Activated CD8-positive, alpha-beta memory T cell treated with anti-CD3 and anti-CD28 coated beads, Interleukin-2, amount 10 ng/mL, durations not matched to agents 7 days and 5 days (primary cell): ENCODE measurements around the gene ADAMTSL1. TPM values are rescaled to one million over a fixed set of nuclear protein-coding genes. Genes with fewer than 3 reads are reported as not detected.

Source experiments
- ATAC-seq: fragments of 150-1000 bp; cut with Tn5 transposase; one replicate; pipeline ENCODE4 v1.10.0; 2021; ENCODE audit warnings: moderate library complexity
- CTCF ChIA-PET: fragments of 350-600 bp; sonication (Branson Sonifier 250); formaldehyde crosslinking; loops from one replicate; lab custom pipeline; 2021; ENCODE audit warnings: antibody characterized with exemption; lab: Charles Lee
- DNase-seq: peaks from one replicate; pipeline ENCODE4 v3.0.0-alpha.2; 2020
- H3K27ac Mint-ChIP-seq: one replicate; pipeline ENCODE4 v1.8.0; 2021; ENCODE audit warnings: mild to moderate bottlenecking, mixed read lengths
- H3K27me3 Mint-ChIP-seq: one replicate; pipeline ENCODE4 v1.8.0; 2021; ENCODE audit warnings: mixed read lengths
- H3K36me3 Mint-ChIP-seq: one replicate; pipeline ENCODE4 v1.8.0; 2021; ENCODE audit warnings: mild to moderate bottlenecking, mixed read lengths
- H3K4me1 Mint-ChIP-seq: one replicate; pipeline ENCODE4 v1.8.0; 2021; ENCODE audit warnings: mixed read lengths
- H3K4me3 Mint-ChIP-seq: one replicate; pipeline ENCODE4 v1.8.0; 2021; ENCODE audit warnings: mild to moderate bottlenecking, moderate library complexity, mixed read lengths
- H3K9me3 Mint-ChIP-seq: one replicate; pipeline ENCODE4 v1.8.0; 2022; ENCODE audit warnings: low read depth, mixed read lengths
- total RNA-seq, 2 experiments: library from RNA; stranded (reverse); gene quantifications; one replicate each; pipeline ENCODE4 v1.2.3, GENCODE V29; 2021

The ADAMTSL1 gene
- total RNA-seq, 2 experiments from 2014 or later: not detected

GRCh38 chr9:18474783-18475182, 830 bp downstream of the ADAMTSL1 start:
- H3K9me3 Mint-ChIP-seq: no peaks in the 10 kb centered on the region
- H3K4me3 Mint-ChIP-seq: no peak overlapping the region
- no peak overlapping the region for H3K27ac Mint-ChIP-seq
- H3K27me3 Mint-ChIP-seq: peaks cover 14% of the 10 kb centered on the region
- CTCF ChIA-PET: no interaction called here
- ATAC-seq (no peak), DNase-seq (no peak)
- H3K36me3 Mint-ChIP-seq: no peaks in the 10 kb centered on the region
- no peaks in the 10 kb centered on the region for H3K4me1 Mint-ChIP-seq

GRCh38 chr9:18477121-18477660, 3.2 kb downstream of the ADAMTSL1 start:
- DNase-seq (no peak), ATAC-seq (no peak)
- CTCF ChIA-PET: no interaction called here
- Mint-ChIP-seq H3K27me3 (peaks cover 14% of the 10 kb centered on the region), H3K27ac (no peak overlapping the region), H3K36me3 (no peaks in the 10 kb centered on the region), H3K4me3 (no peak overlapping the region), H3K4me1 (no peaks in the 10 kb centered on the region), H3K9me3 (no peaks in the 10 kb centered on the region)

GRCh38 chr9:18477719-18478118, 3.8 kb downstream of the ADAMTSL1 start:
- H3K27ac Mint-ChIP-seq: no peak overlapping the region
- no peaks in the 10 kb centered on the region for H3K36me3 Mint-ChIP-seq
- no peak for DNase-seq
- H3K27me3 Mint-ChIP-seq: peaks cover 14% of the 10 kb centered on the region
- CTCF ChIA-PET: no interaction called here
- no peak for ATAC-seq
- no peaks in the 10 kb centered on the region for H3K4me1 Mint-ChIP-seq
- no peak overlapping the region for H3K4me3 Mint-ChIP-seq
- no peaks in the 10 kb centered on the region for H3K9me3 Mint-ChIP-seq

GRCh38 chr9:18478501-18479361, 4.8 kb downstream of the ADAMTSL1 start:
- Mint-ChIP-seq H3K4me3 (no peak overlapping the region), H3K4me1 (no peaks in the 10 kb centered on the region), H3K27ac (no peak overlapping the region), H3K27me3 (peaks cover 14% of the 10 kb centered on the region), H3K9me3 (no peaks in the 10 kb centered on the region), H3K36me3 (no peaks in the 10 kb centered on the region)
- DNase-seq: no peak
- CTCF ChIA-PET: no interaction called here
- no peak for ATAC-seq

- CTCF ChIA-PET: no interaction called here
- DNase-seq (no peak), ATAC-seq (no peak)
- peaks cover 10% of the 10 kb centered on the region for H3K27me3 Mint-ChIP-seq
- H3K4me1 Mint-ChIP-seq: no peaks in the 10 kb centered on the region
- no peak overlapping the region for H3K4me3 Mint-ChIP-seq
- no peak overlapping the region for H3K27ac Mint-ChIP-seq
- no peaks in the 10 kb centered on the region for H3K36me3 Mint-ChIP-seq
- peaks cover 2% of the 10 kb centered on the region for H3K9me3 Mint-ChIP-seq
These were observed 5.5 kb downstream of the ADAMTSL1 start for GRCh38 chr9:18479405-18479804.

- Mint-ChIP-seq H3K36me3 (no peaks in the 10 kb centered on the region), H3K9me3 (peaks cover 2% of the 10 kb centered on the region), H3K4me1 (no peaks in the 10 kb centered on the region), H3K4me3 (no peak overlapping the region), H3K27ac (no peak overlapping the region), H3K27me3 (peaks cover 2% of the 10 kb centered on the region)
- DNase-seq: no peak
- CTCF ChIA-PET: no interaction called here
- no peak for ATAC-seq
These were observed 6.7 kb downstream of the ADAMTSL1 start for GRCh38 chr9:18480662-18481093.

GRCh38 chr9:18482371-18482770, 8.4 kb downstream of the ADAMTSL1 start:
- ATAC-seq: no peak

GRCh38 chr9:18485714-18486113, 11.8 kb downstream of the ADAMTSL1 start:
- CTCF ChIA-PET: no interaction called here
- no peaks in the 10 kb centered on the region for H3K4me1 Mint-ChIP-seq
- no peak for DNase-seq
- peaks cover 2% of the 10 kb centered on the region for H3K9me3 Mint-ChIP-seq
- no peaks in the 10 kb centered on the region for H3K36me3 Mint-ChIP-seq
- no peak overlapping the region for H3K4me3 Mint-ChIP-seq
- H3K27ac Mint-ChIP-seq: no peak overlapping the region
- no peak for ATAC-seq
- H3K27me3 Mint-ChIP-seq: no peaks in the 10 kb centered on the region

More at GRCh38 chr9:18482371-18482770, 8.4 kb downstream of the ADAMTSL1 start:
- no peak for DNase-seq
- Mint-ChIP-seq H3K36me3 (no peaks in the 10 kb centered on the region), H3K9me3 (peaks cover 2% of the 10 kb centered on the region), H3K27ac (no peak overlapping the region), H3K27me3 (no peaks in the 10 kb centered on the region), H3K4me3 (no peak overlapping the region), H3K4me1 (no peaks in the 10 kb centered on the region)
- CTCF ChIA-PET: no interaction called here

- no peak overlapping the region for H3K4me3 Mint-ChIP-seq
- DNase-seq: no peak
- H3K27ac Mint-ChIP-seq: no peak overlapping the region
- no peak for ATAC-seq
- H3K36me3 Mint-ChIP-seq: no peaks in the 10 kb centered on the region
- H3K9me3 Mint-ChIP-seq: peaks cover 2% of the 10 kb centered on the region
- no peaks in the 10 kb centered on the region for H3K27me3 Mint-ChIP-seq
- no peaks in the 10 kb centered on the region for H3K4me1 Mint-ChIP-seq
- CTCF ChIA-PET: no interaction called here
These were observed 13.7 kb downstream of the ADAMTSL1 start for GRCh38 chr9:18487611-18488010.

- no peaks in the 10 kb centered on the region for H3K27me3 Mint-ChIP-seq
- ATAC-seq: no peak
- CTCF ChIA-PET: no interaction called here
- H3K4me3 Mint-ChIP-seq: no peak overlapping the region
- H3K36me3 Mint-ChIP-seq: no peaks in the 10 kb centered on the region
- H3K27ac Mint-ChIP-seq: no peak overlapping the region
- H3K4me1 Mint-ChIP-seq: no peaks in the 10 kb centered on the region
- H3K9me3 Mint-ChIP-seq: peaks cover 1% of the 10 kb centered on the region
- DNase-seq: no peak
These were observed 14.9 kb downstream of the ADAMTSL1 start for GRCh38 chr9:18488886-18489285.

GRCh38 chr9:18489861-18490260, 15.9 kb downstream of the ADAMTSL1 start:
- Mint-ChIP-seq H3K4me3 (no peak overlapping the region), H3K9me3 (no peaks in the 10 kb centered on the region), H3K27ac (no peak overlapping the region), H3K27me3 (no peaks in the 10 kb centered on the region), H3K36me3 (no peaks in the 10 kb centered on the region), H3K4me1 (no peaks in the 10 kb centered on the region)
- ATAC-seq: no peak
- no peak for DNase-seq
- CTCF ChIA-PET: no interaction called here

- H3K9me3 Mint-ChIP-seq: no peaks in the 10 kb centered on the region
- ATAC-seq (no peak), DNase-seq (no peak)
- H3K36me3 Mint-ChIP-seq: no peaks in the 10 kb centered on the region
- H3K4me1 Mint-ChIP-seq: no peaks in the 10 kb centered on the region
- H3K4me3 Mint-ChIP-seq: no peak overlapping the region
- no peaks in the 10 kb centered on the region for H3K27me3 Mint-ChIP-seq
- CTCF ChIA-PET: no interaction called here
- no peak overlapping the region for H3K27ac Mint-ChIP-seq
These were observed 16.9 kb downstream of the ADAMTSL1 start for GRCh38 chr9:18490641-18491370.

GRCh38 chr9:18492612-18493011, 18.7 kb downstream of the ADAMTSL1 start:
- H3K27me3 Mint-ChIP-seq: no peaks in the 10 kb centered on the region
- no peaks in the 10 kb centered on the region for H3K36me3 Mint-ChIP-seq
- H3K9me3 Mint-ChIP-seq: no peaks in the 10 kb centered on the region
- no peak overlapping the region for H3K4me3 Mint-ChIP-seq
- no peak for DNase-seq
- H3K4me1 Mint-ChIP-seq: no peaks in the 10 kb centered on the region
- CTCF ChIA-PET: interaction anchor here (1.1 kb wide), 1 partner anchor 279 kb away, joined by 3 read pairs; no protein-coding TSS in a partner anchor
- no peak for ATAC-seq
- H3K27ac Mint-ChIP-seq: no peak overlapping the region
